IMR-90 (cell line): Measurements from ENCODE around the gene RERE. TPM values are rescaled to one million over a fixed set of nuclear protein-coding genes. Genes with fewer than 3 reads are reported as not detected.

ENCODE experiments used
- ATAC-seq: fragments of 200-7000 bp; cut with Tn5 transposase; 2 replicates; pipeline ENCODE4 v1.9.1; 2020; ENCODE audit warnings: low read depth, mild to moderate bottlenecking, moderate library complexity
- BruUV-seq: library from RNA; stranded (reverse); fragments of 400-500 nt; replicated peaks from 2 replicates; lab custom pipeline; 2021; lab: Mats Ljungman, UMichigan
- CTCF ChIA-PET: fragments of 300-600 bp; formaldehyde crosslinking; extraction: SDS; loops from one replicate; lab custom pipeline; 2021; ENCODE audit warnings: antibody characterized with exemption; lab: Yijun Ruan, JAX
- POLR2A ChIA-PET: fragments of 300-600 bp; sonication (Branson Sonifier 250); formaldehyde crosslinking; loops from one replicate; lab custom pipeline; 2022; ENCODE audit warnings: antibody characterized with exemption; ENCODE audit not compliant: unreplicated experiment; lab: Charles Lee
- DNase-seq: peaks from one replicate; pipeline ENCODE4 v3.0.0; 2013
- H2AFZ ChIP-seq: replicated peaks from 2 replicates; pipeline ENCODE3; 2013; ENCODE audit warnings: low read length, mild to moderate bottlenecking; ENCODE audit not compliant: poor library complexity
- H2AK5ac ChIP-seq: 2 replicates; pipeline ENCODE4 v1.6.1; 2013; ENCODE audit warnings: low read depth, low read length, inconsistent platforms
- H2AK9ac ChIP-seq: replicated peaks from 2 replicates; pipeline ENCODE3; 2013; ENCODE audit warnings: mild to moderate bottlenecking, low read depth, low read length, moderate library complexity; ENCODE audit not compliant: poor library complexity
- H2BK120ac ChIP-seq: 2 replicates; pipeline ENCODE4 v1.6.1; 2013; ENCODE audit warnings: low read depth, low read length, inconsistent platforms
- H2BK15ac ChIP-seq: 3 replicates; pipeline ENCODE4 v1.6.1; 2013; ENCODE audit warnings: low read depth, low read length, inconsistent platforms
- H2BK20ac ChIP-seq: 2 replicates; pipeline ENCODE4 v1.6.1; 2013; ENCODE audit warnings: low read depth, mild to moderate bottlenecking, inconsistent platforms, low read length, moderate library complexity
- H2BK5ac ChIP-seq: 2 replicates; pipeline ENCODE4 v1.6.1; 2013; ENCODE audit warnings: mild to moderate bottlenecking, low read depth, low read length, inconsistent platforms; ENCODE audit not compliant: poor library complexity, severe bottlenecking
- H3K14ac ChIP-seq: replicated peaks from 2 replicates; pipeline ENCODE4 v1.6.1; 2013; ENCODE audit warnings: low read depth, low read length, inconsistent platforms
- H3K18ac ChIP-seq: 2 replicates; pipeline ENCODE4 v1.6.1; 2013; ENCODE audit warnings: low read depth, low read length, control low read depth
- H3K23ac ChIP-seq: 2 replicates; pipeline ENCODE4 v1.6.1; 2013; ENCODE audit warnings: low read depth, low read length, inconsistent platforms
- H3K27ac ChIP-seq: 2 replicates; pipeline ENCODE4 v1.5.1; 2013; ENCODE audit warnings: mild to moderate bottlenecking, control low read depth, low read length; ENCODE audit not compliant: insufficient read depth
- H3K27me3 ChIP-seq: 2 replicates; pipeline ENCODE4 v1.6.1; 2013; ENCODE audit warnings: low read length; ENCODE audit not compliant: control insufficient read depth, insufficient read depth
- H3K36me3 ChIP-seq: 2 replicates; pipeline ENCODE4 v1.6.1; 2013; ENCODE audit warnings: low read length, mixed read lengths; ENCODE audit not compliant: control insufficient read depth, insufficient read depth
- H3K4ac ChIP-seq: 2 replicates; pipeline ENCODE4 v1.6.1; 2013; ENCODE audit warnings: low read depth, low read length, inconsistent platforms
- H3K4me1 ChIP-seq: 2 replicates; pipeline ENCODE4 v1.6.1; 2013; ENCODE audit warnings: low read length, mixed read lengths; ENCODE audit not compliant: control insufficient read depth, insufficient read depth
- H3K4me2 ChIP-seq: 2 replicates; pipeline ENCODE4 v1.6.1; 2013; ENCODE audit warnings: low read depth, mild to moderate bottlenecking, control low read depth, low read length, moderate library complexity
- H3K4me3 ChIP-seq: 2 replicates; pipeline ENCODE4 v1.5.1; 2013; ENCODE audit warnings: low read depth, mild to moderate bottlenecking, control low read depth, low read length, moderate library complexity; ENCODE audit not compliant: insufficient read depth
- H3K56ac ChIP-seq: 2 replicates; pipeline ENCODE4 v1.6.1; 2013; ENCODE audit warnings: low read length, inconsistent platforms; ENCODE audit not compliant: insufficient read depth; ENCODE audit errors: extremely low read depth
- H3K79me1 ChIP-seq, 2 experiments: 2 replicates each; pipeline ENCODE4 v1.6.1; 2013; ENCODE audit warnings: low read length in 2 of 2, inconsistent platforms in 1 of 2, low read depth in 1 of 2
- H3K9ac ChIP-seq: 2 replicates; pipeline ENCODE4 v1.6.1; 2013; ENCODE audit warnings: low read depth, low read length, control low read depth
- H3K9me1 ChIP-seq: 2 replicates; pipeline ENCODE4 v1.6.1; 2013; ENCODE audit warnings: low read length, inconsistent platforms; ENCODE audit not compliant: insufficient read depth
- H3K9me3 ChIP-seq: 2 replicates; pipeline ENCODE4 v1.6.1; 2013; ENCODE audit warnings: low read length; ENCODE audit not compliant: control insufficient read depth, insufficient read depth
- H4K20me1 ChIP-seq: 2 replicates; pipeline ENCODE4 v1.6.1; 2013; ENCODE audit warnings: low read length, inconsistent platforms; ENCODE audit not compliant: insufficient read depth
- H4K5ac ChIP-seq: 2 replicates; pipeline ENCODE4 v1.6.1; 2013; ENCODE audit warnings: mild to moderate bottlenecking, low read depth, low read length, control low read depth
- H4K8ac ChIP-seq, 2 experiments: 2 replicates each; pipeline ENCODE4 v1.6.1; 2013; ENCODE audit warnings: low read depth in 2 of 2, low read length in 2 of 2, control low read depth in 1 of 2, inconsistent platforms in 1 of 2
- H4K91ac ChIP-seq: 2 replicates; pipeline ENCODE4 v1.6.1; 2013; ENCODE audit warnings: low read depth, low read length, inconsistent platforms; ENCODE audit not compliant: insufficient read depth
- BHLHE40 ChIP-seq: fragments of 150-350 bp; IDR thresholded peaks from 2 replicates; pipeline ENCODE4 v1.6.1; 2016; ENCODE audit warnings: mild to moderate bottlenecking, low read depth, low read length
- MAZ ChIP-seq: IDR thresholded peaks from 2 replicates; pipeline ENCODE4 v1.6.1; 2012; ENCODE audit warnings: low read depth, mild to moderate bottlenecking, low read length, improper control_type of control experiment, moderate library complexity, borderline replicate concordance
- SMC3 ChIP-seq: fragments of 150-350 bp; IDR thresholded peaks from 2 replicates; pipeline ENCODE4 v1.6.1; 2016; ENCODE audit warnings: low read depth, mild to moderate bottlenecking, antibody characterized with exemption, low read length, moderate library complexity
- WGBS, 2 experiments: methylation state at CpG; one replicate each; pipeline versions ENCODE4 v1.1.5 to v1.1.7; 2013; ENCODE audit warnings: missing lambda C conversion rate in 2 of 2; ENCODE audit not compliant: insufficient read length in 1 of 2; ENCODE audit errors: extremely low coverage in 2 of 2; 5-methylcytosine and 5-hydroxymethylcytosine counted together
- dilution Hi-C: fragments of 300-500 bp; cut with HindIII; formaldehyde crosslinking; loops from one replicate; pipeline ENCODE4 v1.14.3; 2018; ENCODE audit warnings: low sequenced_read_pairs; ENCODE audit not compliant: unreplicated experiment
- in situ Hi-C: fragments of 300-500 bp; cut with MboI; formaldehyde crosslinking; loops from 3 replicates; pipeline ENCODE4 v1.14.3; 2019; ENCODE audit warnings: low sequenced_read_pairs, inconsistent platforms, mixed read lengths
- intact Hi-C: fragments of 100-400 bp; cut with micrococcal nuclease; formaldehyde crosslinking; loops from 2 replicates; pipeline ENCODE4 v1.10.0; 2022
- polyA plus RNA-seq, 3 experiments: library from polyadenylated mRNA; depleted of rRNA; stranded (reverse); fragments of >200 nt; gene quantifications; 2 replicates each; pipeline ENCODE4 v1.2.3, GENCODE V29; 2012; ENCODE audit warnings: low replicate concordance in 1 of 3
- total RNA-seq: library from RNA; depleted of rRNA; stranded (reverse); fragments of >200 nt; gene quantifications from 2 replicates; pipeline ENCODE4 v1.2.3, GENCODE V29; 2012

The RERE gene
- total and polyA plus RNA-seq, 2 of the 4 experiments (the other 2 are of a cell fraction) = 11.5 to 25.1 TPM

- TF ChIP-seq MAZ = no peak
- TF ChIP-seq BHLHE40 = no peak
- TF ChIP-seq SMC3 = no peak
- H3K9me3 ChIP-seq = no peaks in the 10 kb centered on the region
- H3K36me3 ChIP-seq = no peaks in the 10 kb centered on the region
- no peak overlapping the region for H2BK5ac ChIP-seq
- H3K18ac ChIP-seq = peak overlapping the region; percentile 11; the same call in 1 of the 2 replicates
- H3K27ac ChIP-seq = peak overlapping the region; percentile 20; the same call in 1 of the 2 replicates
- H4K5ac ChIP-seq = no peak overlapping the region
- peak overlapping the region; percentile 83 for H2AK9ac ChIP-seq
- peak overlapping the region; percentile 27 to 57; a peak in 2 of 4 replicates for H4K8ac ChIP-seq
- H4K91ac ChIP-seq = peak overlapping the region; percentile 32; the same call in 1 of the 2 replicates
- peak overlapping the region; percentile 86 for H3K4me3 ChIP-seq
- DNase-seq (no peak), ATAC-seq (0 out of 2 replicates have a peak, but pooled peaks have one; percentile 4)
- 10% methylated on average over 5 of the region's 18 CpGs; no CpG with 5 or more reads in 1 of the 2 experiments for WGBS, 2 experiments
- BruUV-seq = no TSS peak
- no peaks in the 10 kb centered on the region; the same call in 1 of the 2 replicates for H4K20me1 ChIP-seq
- H3K4me1 ChIP-seq = peaks cover 10% of the 10 kb centered on the region
- no peak overlapping the region for H3K23ac ChIP-seq
- H3K4ac ChIP-seq = peak overlapping the region; percentile 59
- ChIA-PET CTCF (no interaction called here), POLR2A (no interaction called here)
- intact Hi-C loops = loop anchor here (10.0 kb wide), 1 partner anchor 654 kb away; no protein-coding TSS in a partner anchor
- H3K9me1 ChIP-seq = 0 out of 2 replicates have a peak, but pooled peaks cover 4% of the 10 kb centered on the region
- H3K9ac ChIP-seq = peak overlapping the region; percentile 63
- peak overlapping the region; percentile 61 for H2BK120ac ChIP-seq
- H2AK5ac ChIP-seq = peak overlapping the region; percentile 53
- in situ Hi-C loops = loop anchor here (25.0 kb wide), 1 partner anchor 656 kb away; no protein-coding TSS in a partner anchor
- peaks cover 2% of the 10 kb centered on the region; the same call in 1 of the 2 replicates for H3K27me3 ChIP-seq
- no peak overlapping the region for H3K56ac ChIP-seq
- peak overlapping the region; percentile 90 for H3K4me2 ChIP-seq
- H2AFZ ChIP-seq = peak overlapping the region; percentile 97
- H3K14ac ChIP-seq = no peak overlapping the region; the same call in 1 of the 2 replicates
- no peak overlapping the region for H2BK20ac ChIP-seq
- H3K79me1 ChIP-seq = peaks cover 6 to 12% of the 10 kb centered on the region in 2 experiments; a peak in 2 of 4 replicates
- no peak overlapping the region; the same call in 2 of the 3 replicates for H2BK15ac ChIP-seq
- dilution Hi-C loops = loop anchor here (25.0 kb wide), 1 partner anchor 306 kb away; no protein-coding TSS in a partner anchor
Observed at GRCh38 chr1:8318436-8318835, 499.0 kb downstream of the RERE start.
